IPS DF 6.9 (cell line): Measurements from ENCODE around the gene CENPA.

Experiments used
- DNase-seq: peaks from one replicate; pipeline ENCODE4 v3.0.0-alpha.2; 2013; ENCODE audit warnings: low read depth, low spot score
- H3K27ac ChIP-seq: one replicate; pipeline ENCODE4 v1.5.1; 2013; ENCODE audit warnings: low read length, control low read depth
- H3K27me3 ChIP-seq: 2 replicates; pipeline ENCODE4 v1.6.1; 2013; ENCODE audit warnings: mild to moderate bottlenecking, low read length; ENCODE audit not compliant: control insufficient read depth, insufficient read depth
- H3K36me3 ChIP-seq: 2 replicates; pipeline ENCODE4 v1.6.1; 2013; ENCODE audit warnings: low read length; ENCODE audit not compliant: control insufficient read depth, insufficient read depth
- H3K4me1 ChIP-seq: 2 replicates; pipeline ENCODE4 v1.6.1; 2013; ENCODE audit warnings: low read length; ENCODE audit not compliant: control insufficient read depth, insufficient read depth
- H3K4me3 ChIP-seq: 2 replicates; pipeline ENCODE4 v1.5.1; 2013; ENCODE audit warnings: mild to moderate bottlenecking, low read length
- H3K9me3 ChIP-seq: 2 replicates; pipeline ENCODE4 v1.6.1; 2013; ENCODE audit warnings: low read length, inconsistent platforms; ENCODE audit not compliant: control insufficient read depth, insufficient read depth
- WGBS: extraction: QIAGEN DNeasy Blood & Tissue Kit; methylation state at CpG from one replicate; pipeline ENCODE4 v1.1.7; 2013; ENCODE audit warnings: mixed read lengths, missing lambda C conversion rate; ENCODE audit not compliant: insufficient read length, insufficient coverage; 5-methylcytosine and 5-hydroxymethylcytosine counted together

Gene CENPA

GRCh38 chr2:26785431-26786206 lies at the start of gene CENPA:
Gene CENPA, plus strand, starts transcription at chr2:26786056. Its CDS starts 141 bp downstream, at chr2:26786197.
- H3K4me3 ChIP-seq = peak within 1 kb of the TSS; percentile 75
- WGBS = no CpG with 5 or more reads among the region's 55 CpGs
- H3K27me3 ChIP-seq = no peaks in the 10 kb centered on the region
- H3K36me3 ChIP-seq = no peaks in the 10 kb centered on the region
- DNase-seq = peak; percentile 99
- H3K4me1 ChIP-seq = no peaks in the 10 kb centered on the region
- no peaks in the 10 kb centered on the region for H3K9me3 ChIP-seq
- no peak within 1 kb of the TSS for H3K27ac ChIP-seq

GRCh38 chr2:26737221-26737620 lies 48.6 kb upstream of the CENPA start:
- no peaks in the 10 kb centered on the region for H3K9me3 ChIP-seq
- H3K27ac ChIP-seq = no peak overlapping the region
- DNase-seq = no peak
- H3K27me3 ChIP-seq = no peaks in the 10 kb centered on the region
- H3K36me3 ChIP-seq = no peaks in the 10 kb centered on the region
- no peaks in the 10 kb centered on the region for H3K4me1 ChIP-seq
- H3K4me3 ChIP-seq = no peak overlapping the region
- WGBS = no CpG with 5 or more reads among the region's 4 CpGs

GRCh38 chr2:26738481-26738880 lies 47.4 kb upstream of the CENPA start:
- DNase-seq = no peak
- no CpG with 5 or more reads among the region's 4 CpGs for WGBS
- Histone ChIP-seq H3K27ac (no peak overlapping the region), H3K9me3 (no peaks in the 10 kb centered on the region), H3K36me3 (no peaks in the 10 kb centered on the region), H3K4me1 (no peaks in the 10 kb centered on the region), H3K4me3 (no peak overlapping the region), H3K27me3 (no peaks in the 10 kb centered on the region)

GRCh38 chr2:26739514-26739913 lies 46.3 kb upstream of the CENPA start:
- WGBS = no CpG with 5 or more reads among the region's 7 CpGs
- Histone ChIP-seq H3K27me3 (no peaks in the 10 kb centered on the region), H3K9me3 (no peaks in the 10 kb centered on the region), H3K4me3 (no peak overlapping the region), H3K4me1 (no peaks in the 10 kb centered on the region), H3K36me3 (no peaks in the 10 kb centered on the region), H3K27ac (no peak overlapping the region)
- DNase-seq = no peak

GRCh38 chr2:26740346-26740745 lies 45.5 kb upstream of the CENPA start:
- no peaks in the 10 kb centered on the region for H3K36me3 ChIP-seq
- H3K27ac ChIP-seq = no peak overlapping the region
- WGBS = no CpG with 5 or more reads among the region's 6 CpGs
- no peaks in the 10 kb centered on the region for H3K9me3 ChIP-seq
- no peak overlapping the region for H3K4me3 ChIP-seq
- no peak for DNase-seq
- no peaks in the 10 kb centered on the region for H3K27me3 ChIP-seq
- H3K4me1 ChIP-seq = no peaks in the 10 kb centered on the region

GRCh38 chr2:26740890-26741302 lies 45.0 kb upstream of the CENPA start:
- no peak overlapping the region for H3K4me3 ChIP-seq
- H3K9me3 ChIP-seq = no peaks in the 10 kb centered on the region
- no peaks in the 10 kb centered on the region for H3K36me3 ChIP-seq
- no peaks in the 10 kb centered on the region for H3K27me3 ChIP-seq
- DNase-seq = no peak
- H3K4me1 ChIP-seq = no peaks in the 10 kb centered on the region
- H3K27ac ChIP-seq = no peak overlapping the region
- WGBS = no CpG with 5 or more reads among the region's 8 CpGs

- Histone ChIP-seq H3K27me3 (no peaks in the 10 kb centered on the region), H3K27ac (no peak overlapping the region), H3K36me3 (no peaks in the 10 kb centered on the region), H3K4me1 (no peaks in the 10 kb centered on the region), H3K4me3 (no peak overlapping the region), H3K9me3 (no peaks in the 10 kb centered on the region)
- WGBS = no CpG with 5 or more reads among the region's 15 CpGs
- DNase-seq = no peak
Measured at GRCh38 chr2:26742048-26742770, 43.6 kb upstream of the CENPA start.

- Histone ChIP-seq H3K36me3 (no peaks in the 10 kb centered on the region), H3K27ac (no peak overlapping the region), H3K9me3 (no peaks in the 10 kb centered on the region), H3K4me3 (no peak overlapping the region), H3K27me3 (no peaks in the 10 kb centered on the region), H3K4me1 (no peaks in the 10 kb centered on the region)
- WGBS = no CpG with 5 or more reads among the region's 3 CpGs
- DNase-seq = no peak
Measured at GRCh38 chr2:26743852-26744251, 42.0 kb upstream of the CENPA start.

GRCh38 chr2:26744953-26745352 lies 40.9 kb upstream of the CENPA start:
- DNase-seq = no peak
- Histone ChIP-seq H3K9me3 (no peaks in the 10 kb centered on the region), H3K4me3 (no peak overlapping the region), H3K36me3 (no peaks in the 10 kb centered on the region), H3K27ac (no peak overlapping the region), H3K27me3 (no peaks in the 10 kb centered on the region), H3K4me1 (no peaks in the 10 kb centered on the region)
- no CpG with 5 or more reads among the region's 3 CpGs for WGBS

- no peak overlapping the region for H3K27ac ChIP-seq
- H3K36me3 ChIP-seq = no peaks in the 10 kb centered on the region
- no peaks in the 10 kb centered on the region for H3K27me3 ChIP-seq
- H3K9me3 ChIP-seq = no peaks in the 10 kb centered on the region
- no peak overlapping the region for H3K4me3 ChIP-seq
- no CpG with 5 or more reads among the region's 9 CpGs for WGBS
- DNase-seq = peak; percentile 66
- H3K4me1 ChIP-seq = no peaks in the 10 kb centered on the region
Measured at GRCh38 chr2:26745609-26746327, 40.1 kb upstream of the CENPA start.
